ENCODE results near the gene AFF3.

The AFF3 gene

GRCh38 chr2:99725820-99726219, 416.6 kb downstream of the AFF3 start:
- H3K27ac ChIP-seq (ENCODE audit: low read depth, low read length): no peak overlapping the region
- H3K4me3 ChIP-seq (ENCODE audit: low read depth in 1 of 5, low read length in 5 of 5): no peak overlapping the region
- no peaks in the 10 kb centered on the region for H3K27me3 ChIP-seq (ENCODE audit: control insufficient read depth in 5 of 5, insufficient read depth in 4 of 5, low read length in 5 of 5)
- no peaks in the 10 kb centered on the region for H3K36me3 ChIP-seq (ENCODE audit: control insufficient read depth in 5 of 5, insufficient read depth in 5 of 5, low read length in 5 of 5)
- peaks cover 0 to 16% (median 7%) of the 10 kb centered on the region in 5 donors for H3K4me1 ChIP-seq (ENCODE audit: control insufficient read depth in 5 of 5, insufficient read depth in 5 of 5, low read length in 5 of 5)
- H3K9me3 ChIP-seq (ENCODE audit: control insufficient read depth in 5 of 5, low read length in 5 of 5): peaks cover 0 to 13% (median 9%) of the 10 kb centered on the region in 5 donors
- no peak overlapping the region for H3K9ac ChIP-seq (ENCODE audit: low read length in 5 of 5)

DNA sequence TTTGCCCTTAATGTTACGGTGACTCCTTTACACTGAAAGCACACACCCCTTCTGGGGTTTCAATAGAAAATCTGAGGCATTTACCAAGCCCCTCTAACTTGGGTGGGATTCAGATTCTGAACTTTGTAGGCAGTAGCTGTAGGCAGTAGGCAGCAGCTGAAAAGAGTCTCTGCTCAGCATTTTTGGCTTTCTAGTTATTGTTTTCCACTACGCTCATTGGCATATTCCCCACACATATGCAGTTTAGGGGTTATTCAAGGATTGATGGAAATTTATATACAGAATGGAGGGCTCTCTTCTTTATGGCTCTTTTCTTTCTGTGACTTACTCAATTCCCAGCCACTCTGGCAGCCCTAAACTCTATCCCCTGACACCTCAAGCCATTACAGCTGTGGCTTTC, 419.9 kb downstream of the AFF3 start:
- Histone ChIP-seq H3K4me3 (ENCODE audit: low read depth in 1 of 5, low read length in 5 of 5) (no peak overlapping the region), H3K9me3 (ENCODE audit: control insufficient read depth in 5 of 5, low read length in 5 of 5) (peaks cover 0 to 13% (median 9%) of the 10 kb centered on the region in 5 donors), H3K27ac (ENCODE audit: low read depth, low read length) (no peak overlapping the region), H3K36me3 (ENCODE audit: control insufficient read depth in 5 of 5, insufficient read depth in 5 of 5, low read length in 5 of 5) (no peaks in the 10 kb centered on the region), H3K27me3 (ENCODE audit: control insufficient read depth in 5 of 5, insufficient read depth in 4 of 5, low read length in 5 of 5) (no peaks in the 10 kb centered on the region), H3K4me1 (ENCODE audit: control insufficient read depth in 5 of 5, insufficient read depth in 5 of 5, low read length in 5 of 5) (peaks cover 0 to 9% (median 3%) of the 10 kb centered on the region in 5 donors), H3K9ac (ENCODE audit: low read length in 5 of 5) (no peak overlapping the region)

DNA sequence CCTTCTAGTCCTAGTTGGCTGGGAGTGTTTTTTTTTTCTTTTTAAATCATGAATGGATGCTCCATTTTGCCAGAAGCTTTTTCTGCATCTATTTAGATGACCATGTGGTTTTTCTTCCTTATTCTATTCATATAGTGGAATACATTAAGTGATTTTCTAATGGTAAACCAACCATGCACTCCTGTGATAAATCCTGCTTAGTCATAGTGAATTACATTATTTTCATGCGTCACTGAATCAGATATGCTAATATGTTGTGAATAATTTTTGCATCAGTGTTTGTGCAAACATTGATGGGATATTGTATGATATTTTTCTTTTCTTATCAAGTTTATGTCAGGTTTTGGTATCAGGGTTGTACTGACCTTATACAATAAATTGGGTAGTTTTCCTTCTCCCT, 423.3 kb downstream of the AFF3 start:
- no peak overlapping the region for H3K9ac ChIP-seq (ENCODE audit: low read length in 5 of 5)
- peaks cover 0 to 5% (median 0%) of the 10 kb centered on the region in 5 donors for H3K4me1 ChIP-seq (ENCODE audit: control insufficient read depth in 5 of 5, insufficient read depth in 5 of 5, low read length in 5 of 5)
- H3K9me3 ChIP-seq (ENCODE audit: control insufficient read depth in 5 of 5, low read length in 5 of 5): peaks cover 0 to 13% (median 9%) of the 10 kb centered on the region in 5 donors
- H3K27ac ChIP-seq (ENCODE audit: low read depth, low read length): no peak overlapping the region
- no peaks in the 10 kb centered on the region for H3K36me3 ChIP-seq (ENCODE audit: control insufficient read depth in 5 of 5, insufficient read depth in 5 of 5, low read length in 5 of 5)
- no peak overlapping the region for H3K4me3 ChIP-seq (ENCODE audit: low read depth in 1 of 5, low read length in 5 of 5)
- no peaks in the 10 kb centered on the region for H3K27me3 ChIP-seq (ENCODE audit: control insufficient read depth in 5 of 5, insufficient read depth in 4 of 5, low read length in 5 of 5)

GRCh38 chr2:99715956-99716355, 426.4 kb downstream of the AFF3 start:
- Histone ChIP-seq H3K36me3 (ENCODE audit: control insufficient read depth in 5 of 5, insufficient read depth in 5 of 5, low read length in 5 of 5) (no peaks in the 10 kb centered on the region), H3K27me3 (ENCODE audit: control insufficient read depth in 5 of 5, insufficient read depth in 4 of 5, low read length in 5 of 5) (no peaks in the 10 kb centered on the region), H3K4me1 (ENCODE audit: control insufficient read depth in 5 of 5, insufficient read depth in 5 of 5, low read length in 5 of 5) (peaks cover 0 to 18% (median 14%) of the 10 kb centered on the region in 5 donors), H3K9me3 (ENCODE audit: control insufficient read depth in 5 of 5, low read length in 5 of 5) (no peaks in the 10 kb centered on the region), H3K9ac (ENCODE audit: low read length in 5 of 5) (no peak overlapping the region), H3K4me3 (ENCODE audit: low read depth in 1 of 5, low read length in 5 of 5) (no peak overlapping the region), H3K27ac (ENCODE audit: low read depth, low read length) (no peak overlapping the region)

DNA sequence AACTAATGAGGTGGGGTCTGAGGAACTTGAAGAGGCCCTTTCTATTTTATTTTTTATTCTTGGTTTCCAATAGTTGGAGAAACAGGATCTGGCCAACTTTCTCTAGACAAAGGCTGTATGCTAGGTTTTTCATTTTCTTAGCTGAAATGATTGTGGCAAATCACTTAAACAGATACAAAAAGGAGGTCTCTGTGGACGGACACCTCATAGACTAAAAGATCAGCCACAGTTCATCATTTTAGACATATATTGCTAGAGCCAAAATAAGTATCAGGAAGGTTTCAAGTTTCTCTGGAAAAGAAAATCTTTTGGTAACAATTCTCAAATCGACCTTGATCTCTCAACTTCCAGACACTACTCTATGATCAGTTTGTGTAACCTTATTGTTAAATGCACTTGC, 428.0 kb downstream of the AFF3 start:
- no peaks in the 10 kb centered on the region for H3K9me3 ChIP-seq (ENCODE audit: control insufficient read depth in 5 of 5, low read length in 5 of 5)
- no peak overlapping the region for H3K4me3 ChIP-seq (ENCODE audit: low read depth in 1 of 5, low read length in 5 of 5)
- peaks cover 0 to 26% (median 23%) of the 10 kb centered on the region in 5 donors for H3K4me1 ChIP-seq (ENCODE audit: control insufficient read depth in 5 of 5, insufficient read depth in 5 of 5, low read length in 5 of 5)
- H3K36me3 ChIP-seq (ENCODE audit: control insufficient read depth in 5 of 5, insufficient read depth in 5 of 5, low read length in 5 of 5): no peaks in the 10 kb centered on the region
- H3K9ac ChIP-seq (ENCODE audit: low read length in 5 of 5): no peak overlapping the region
- H3K27ac ChIP-seq (ENCODE audit: low read depth, low read length): no peak overlapping the region
- H3K27me3 ChIP-seq (ENCODE audit: control insufficient read depth in 5 of 5, insufficient read depth in 4 of 5, low read length in 5 of 5): no peaks in the 10 kb centered on the region

DNA sequence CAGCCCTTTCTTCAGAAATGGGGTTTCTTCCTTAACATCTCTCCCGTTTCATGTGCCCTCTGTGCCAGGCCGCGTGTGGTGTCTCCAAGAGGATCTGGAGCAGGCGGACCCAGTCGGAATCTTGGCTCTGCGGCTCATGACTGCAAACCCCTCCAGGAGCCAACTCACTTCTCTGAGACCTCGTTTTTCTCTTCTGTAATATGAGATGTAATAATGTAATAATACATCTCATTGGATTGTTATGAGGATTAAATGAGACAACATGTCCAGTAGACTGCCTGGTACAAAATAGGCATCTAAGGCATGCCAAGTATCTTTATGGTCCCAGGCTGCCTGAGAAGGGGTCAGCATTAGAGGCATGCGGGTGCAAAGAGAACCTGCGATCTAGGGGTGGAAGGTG, 431.2 kb downstream of the AFF3 start:
- Histone ChIP-seq H3K4me3 (ENCODE audit: low read depth in 1 of 5, low read length in 5 of 5) (no peak overlapping the region), H3K36me3 (ENCODE audit: control insufficient read depth in 5 of 5, insufficient read depth in 5 of 5, low read length in 5 of 5) (no peaks in the 10 kb centered on the region), H3K27ac (ENCODE audit: low read depth, low read length) (peak overlapping the region; percentile 18), H3K27me3 (ENCODE audit: control insufficient read depth in 5 of 5, insufficient read depth in 4 of 5, low read length in 5 of 5) (no peaks in the 10 kb centered on the region), H3K4me1 (ENCODE audit: control insufficient read depth in 5 of 5, insufficient read depth in 5 of 5, low read length in 5 of 5) (peaks cover 0 to 49% (median 30%) of the 10 kb centered on the region in 5 donors), H3K9ac (ENCODE audit: low read length in 5 of 5) (no peak overlapping the region), H3K9me3 (ENCODE audit: control insufficient read depth in 5 of 5, low read length in 5 of 5) (no peaks in the 10 kb centered on the region)

- Histone ChIP-seq H3K4me1 (ENCODE audit: control insufficient read depth in 5 of 5, insufficient read depth in 5 of 5, low read length in 5 of 5) (peaks cover 0 to 49% (median 26%) of the 10 kb centered on the region in 5 donors), H3K36me3 (ENCODE audit: control insufficient read depth in 5 of 5, insufficient read depth in 5 of 5, low read length in 5 of 5) (no peaks in the 10 kb centered on the region), H3K4me3 (ENCODE audit: low read depth in 1 of 5, low read length in 5 of 5) (peak overlapping the region in 1 of 5 donors; percentile 29), H3K27me3 (ENCODE audit: control insufficient read depth in 5 of 5, insufficient read depth in 4 of 5, low read length in 5 of 5) (no peaks in the 10 kb centered on the region), H3K9me3 (ENCODE audit: control insufficient read depth in 5 of 5, low read length in 5 of 5) (no peaks in the 10 kb centered on the region), H3K9ac (ENCODE audit: low read length in 5 of 5) (no peak overlapping the region), H3K27ac (ENCODE audit: low read depth, low read length) (peak overlapping the region; percentile 18)
Measured at GRCh38 chr2:99710721-99711120, 431.7 kb downstream of the AFF3 start.

DNA sequence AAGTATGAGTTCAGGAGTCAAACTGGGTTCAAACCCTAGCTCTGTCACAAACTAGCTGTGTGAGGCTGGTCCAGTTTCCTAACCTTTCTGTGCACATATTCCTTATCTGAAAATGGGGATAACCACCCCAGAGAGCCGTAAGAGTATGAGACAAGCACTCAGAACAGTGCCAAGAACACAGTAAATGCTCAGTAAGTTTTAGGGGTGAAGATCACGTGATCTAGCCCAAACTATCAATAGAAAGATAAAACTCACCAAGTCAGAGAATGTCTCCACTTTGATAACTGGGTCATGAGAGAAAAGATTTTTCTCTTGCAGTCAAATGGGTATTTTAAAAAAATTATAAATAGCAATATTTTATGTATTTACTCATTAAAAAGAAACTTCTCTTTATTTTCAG, 433.2 kb downstream of the AFF3 start:
- Histone ChIP-seq H3K36me3 (ENCODE audit: control insufficient read depth in 5 of 5, insufficient read depth in 5 of 5, low read length in 5 of 5) (no peaks in the 10 kb centered on the region), H3K9me3 (ENCODE audit: control insufficient read depth in 5 of 5, low read length in 5 of 5) (no peaks in the 10 kb centered on the region), H3K4me3 (ENCODE audit: low read depth in 1 of 5, low read length in 5 of 5) (no peak overlapping the region), H3K4me1 (ENCODE audit: control insufficient read depth in 5 of 5, insufficient read depth in 5 of 5, low read length in 5 of 5) (peaks cover 0 to 58% (median 26%) of the 10 kb centered on the region in 5 donors), H3K27ac (ENCODE audit: low read depth, low read length) (peak overlapping the region; percentile 77), H3K9ac (ENCODE audit: low read length in 5 of 5) (no peak overlapping the region), H3K27me3 (ENCODE audit: control insufficient read depth in 5 of 5, insufficient read depth in 4 of 5, low read length in 5 of 5) (no peaks in the 10 kb centered on the region)

DNA sequence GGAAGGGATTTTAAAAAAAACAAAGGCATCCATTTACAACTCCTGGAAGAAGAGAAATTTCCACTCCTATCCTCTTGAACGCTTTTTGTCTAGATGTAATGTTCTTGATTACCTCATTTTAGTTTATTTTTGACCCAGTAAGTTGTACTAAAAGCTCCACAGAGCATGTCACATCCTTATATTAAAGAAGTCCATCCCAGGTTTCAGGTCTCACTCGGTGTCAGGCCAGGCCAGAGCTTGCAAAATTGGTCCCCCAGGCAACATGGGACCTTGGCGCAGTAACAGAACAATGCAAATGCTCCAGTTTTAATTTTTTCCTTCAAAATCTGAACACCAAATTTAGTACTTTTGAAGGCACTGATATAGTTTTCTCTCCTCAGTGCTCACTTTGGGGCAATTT, 434.2 kb downstream of the AFF3 start:
- no peaks in the 10 kb centered on the region for H3K9me3 ChIP-seq (ENCODE audit: control insufficient read depth in 5 of 5, low read length in 5 of 5)
- peaks cover 0 to 60% (median 26%) of the 10 kb centered on the region in 5 donors for H3K4me1 ChIP-seq (ENCODE audit: control insufficient read depth in 5 of 5, insufficient read depth in 5 of 5, low read length in 5 of 5)
- H3K9ac ChIP-seq (ENCODE audit: low read length in 5 of 5): no peak overlapping the region
- peak overlapping the region; percentile 77 for H3K27ac ChIP-seq (ENCODE audit: low read depth, low read length)
- H3K4me3 ChIP-seq (ENCODE audit: low read depth in 1 of 5, low read length in 5 of 5): no peak overlapping the region
- H3K36me3 ChIP-seq (ENCODE audit: control insufficient read depth in 5 of 5, insufficient read depth in 5 of 5, low read length in 5 of 5): no peaks in the 10 kb centered on the region
- no peaks in the 10 kb centered on the region for H3K27me3 ChIP-seq (ENCODE audit: control insufficient read depth in 5 of 5, insufficient read depth in 4 of 5, low read length in 5 of 5)

GRCh38 chr2:99707592-99707991, 434.8 kb downstream of the AFF3 start:
- Histone ChIP-seq H3K4me3 (ENCODE audit: low read depth in 1 of 5, low read length in 5 of 5) (peak overlapping the region in 1 of 5 donors; percentile 63), H3K9me3 (ENCODE audit: control insufficient read depth in 5 of 5, low read length in 5 of 5) (no peaks in the 10 kb centered on the region), H3K36me3 (ENCODE audit: control insufficient read depth in 5 of 5, insufficient read depth in 5 of 5, low read length in 5 of 5) (no peaks in the 10 kb centered on the region), H3K27ac (ENCODE audit: low read depth, low read length) (peak overlapping the region; percentile 77), H3K9ac (ENCODE audit: low read length in 5 of 5) (no peak overlapping the region), H3K4me1 (ENCODE audit: control insufficient read depth in 5 of 5, insufficient read depth in 5 of 5, low read length in 5 of 5) (peaks cover 0 to 60% (median 26%) of the 10 kb centered on the region in 5 donors), H3K27me3 (ENCODE audit: control insufficient read depth in 5 of 5, insufficient read depth in 4 of 5, low read length in 5 of 5) (no peaks in the 10 kb centered on the region)

- no peaks in the 10 kb centered on the region for H3K36me3 ChIP-seq (ENCODE audit: control insufficient read depth in 5 of 5, insufficient read depth in 5 of 5, low read length in 5 of 5)
- peak overlapping the region in 1 of 5 donors; percentile 49 for H3K9ac ChIP-seq (ENCODE audit: low read length in 5 of 5)
- no peaks in the 10 kb centered on the region for H3K27me3 ChIP-seq (ENCODE audit: control insufficient read depth in 5 of 5, insufficient read depth in 4 of 5, low read length in 5 of 5)
- peak overlapping the region; percentile 77 for H3K27ac ChIP-seq (ENCODE audit: low read depth, low read length)
- peaks cover 0 to 53% (median 20%) of the 10 kb centered on the region in 5 donors for H3K4me1 ChIP-seq (ENCODE audit: control insufficient read depth in 5 of 5, insufficient read depth in 5 of 5, low read length in 5 of 5)
- no peaks in the 10 kb centered on the region for H3K9me3 ChIP-seq (ENCODE audit: control insufficient read depth in 5 of 5, low read length in 5 of 5)
- peak overlapping the region in 2 of 5 donors; percentile 15 to 63 for H3K4me3 ChIP-seq (ENCODE audit: low read depth in 1 of 5, low read length in 5 of 5)
Measured at GRCh38 chr2:99706735-99707134, 435.7 kb downstream of the AFF3 start.

All from subcutaneous abdominal adipose tissue (tissue), 5 donors.